Measurements from ENCODE around the gene CES4A.
A peak's percentile ranks its signal among the peaks of the same experiment; 100 is the strongest.

The CES4A gene

DNA sequence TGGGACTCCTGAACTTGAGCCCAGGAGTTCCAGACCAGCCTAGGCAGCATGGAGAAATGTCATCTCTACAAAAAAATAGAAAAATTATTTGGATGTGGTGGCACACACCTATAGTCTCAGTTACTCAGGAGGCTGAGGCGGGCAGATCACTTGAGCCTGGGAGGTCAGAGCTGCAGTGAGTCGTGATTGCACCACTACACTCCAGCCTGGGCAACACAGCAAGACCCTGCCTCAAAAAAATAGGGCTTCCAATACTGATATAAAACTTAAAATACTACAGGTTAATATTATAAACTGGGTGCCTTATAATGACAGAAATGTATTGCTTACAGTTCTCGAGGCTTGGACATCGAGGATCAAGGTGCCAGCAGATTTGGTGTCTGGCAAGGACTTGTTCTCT lies 42.5 kb upstream of the CES4A start:
- no peak for DNase-seq (ENCODE audit: low read depth)
- TF ChIP-seq, protein P1, sequence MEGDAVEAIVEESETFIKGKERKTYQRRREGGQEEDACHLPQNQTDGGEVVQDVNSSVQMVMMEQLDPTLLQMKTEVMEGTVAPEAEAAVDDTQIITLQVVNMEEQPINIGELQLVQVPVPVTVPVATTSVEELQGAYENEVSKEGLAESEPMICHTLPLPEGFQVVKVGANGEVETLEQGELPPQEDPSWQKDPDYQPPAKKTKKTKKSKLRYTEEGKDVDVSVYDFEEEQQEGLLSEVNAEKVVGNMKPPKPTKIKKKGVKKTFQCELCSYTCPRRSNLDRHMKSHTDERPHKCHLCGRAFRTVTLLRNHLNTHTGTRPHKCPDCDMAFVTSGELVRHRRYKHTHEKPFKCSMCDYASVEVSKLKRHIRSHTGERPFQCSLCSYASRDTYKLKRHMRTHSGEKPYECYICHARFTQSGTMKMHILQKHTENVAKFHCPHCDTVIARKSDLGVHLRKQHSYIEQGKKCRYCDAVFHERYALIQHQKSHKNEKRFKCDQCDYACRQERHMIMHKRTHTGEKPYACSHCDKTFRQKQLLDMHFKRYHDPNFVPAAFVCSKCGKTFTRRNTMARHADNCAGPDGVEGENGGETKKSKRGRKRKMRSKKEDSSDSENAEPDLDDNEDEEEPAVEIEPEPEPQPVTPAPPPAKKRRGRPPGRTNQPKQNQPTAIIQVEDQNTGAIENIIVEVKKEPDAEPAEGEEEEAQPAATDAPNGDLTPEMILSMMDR (conservative IDR thresholded peaks at IDR 0.05; ENCODE audit: low read length), result no peak
- H3K4me3 ChIP-seq (ENCODE audit: low read length), result no peak overlapping the region

DNA sequence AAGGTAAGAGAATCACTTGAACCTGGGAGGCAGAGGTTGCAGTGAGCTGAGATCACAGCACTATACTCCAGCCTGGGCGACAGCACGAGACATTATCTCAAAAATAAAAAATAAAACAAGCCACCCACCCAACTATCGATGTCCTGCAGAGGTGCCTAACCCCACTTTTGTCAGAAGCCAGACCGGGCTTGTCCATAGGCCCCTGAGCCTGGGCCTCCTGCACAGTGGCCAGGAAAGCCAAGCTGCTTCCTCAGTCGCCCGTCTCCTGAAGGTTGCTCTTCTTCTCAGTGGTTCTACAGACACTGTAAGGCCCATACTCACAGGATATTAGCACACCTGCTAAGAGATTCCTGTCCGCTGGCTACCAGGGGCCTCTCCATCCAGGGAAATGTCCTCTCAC lies 41.8 kb upstream of the CES4A start:
- TF ChIP-seq, protein P1 (conservative IDR thresholded peaks at IDR 0.05; ENCODE audit: low read length), result no peak
- no peak for DNase-seq (ENCODE audit: low read depth)

DNA sequence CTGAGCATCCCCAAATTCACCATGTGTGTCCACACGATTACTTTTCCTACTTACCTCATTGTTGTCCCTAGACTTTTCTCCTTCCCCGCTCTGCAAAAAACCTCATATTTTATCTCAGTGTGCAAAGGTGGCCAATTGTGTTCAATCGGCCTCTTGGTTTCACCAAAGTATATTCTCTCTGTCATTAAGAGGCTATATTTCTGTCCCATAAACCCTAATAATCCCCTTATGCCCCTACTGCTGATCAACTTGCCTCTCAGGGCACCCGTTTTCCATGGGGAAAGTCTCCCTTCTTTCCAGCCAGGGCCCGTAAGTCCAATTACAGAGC lies 41.5 kb upstream of the CES4A start:
- DNase-seq (ENCODE audit: low read depth), result no peak
- TF ChIP-seq, protein P1 (conservative IDR thresholded peaks at IDR 0.05; ENCODE audit: low read length), result no peak

More for the DNA sequence above, 41.8 kb upstream of the CES4A start:
- H3K4me3 ChIP-seq (ENCODE audit: low read length), result no peak overlapping the region

DNA sequence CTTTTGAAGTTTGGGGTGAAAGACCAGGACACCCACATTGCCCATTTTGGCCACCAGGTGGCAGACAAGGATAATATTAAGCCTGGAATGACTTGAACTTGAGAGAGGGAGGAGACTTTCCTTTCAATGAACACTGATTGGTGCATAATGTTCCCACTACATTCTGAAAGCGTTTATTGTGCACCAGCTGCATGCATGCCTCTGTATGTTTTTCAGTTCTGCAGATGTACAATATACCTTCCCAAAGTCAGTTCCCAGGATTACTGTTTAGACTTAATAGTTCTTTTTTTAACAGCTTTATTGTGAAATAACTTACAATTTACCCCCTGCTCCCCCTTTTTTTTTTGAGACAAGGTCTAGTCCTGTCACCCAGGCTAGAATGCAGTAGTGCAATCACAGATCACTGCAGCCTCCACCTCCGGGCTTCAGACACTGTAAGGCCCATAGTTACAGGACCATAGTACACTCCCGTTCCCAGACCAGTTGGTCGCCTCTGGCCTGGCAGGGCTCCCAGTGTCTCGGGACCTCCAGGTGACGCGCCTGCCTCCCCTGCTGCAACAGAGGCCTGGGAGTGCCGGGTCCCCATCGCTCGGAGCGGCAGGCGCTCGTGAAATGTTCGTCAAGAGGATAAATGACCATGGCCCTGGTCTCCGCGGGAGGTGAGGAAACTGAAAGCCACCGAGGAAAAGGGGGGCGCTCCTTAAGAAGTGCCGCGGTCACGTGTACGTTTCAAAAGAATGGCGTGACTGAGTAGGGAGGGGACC lies 40.9 kb upstream of the CES4A start:
- peak; percentile 79 for DNase-seq (ENCODE audit: low read depth)
- peak overlapping the region; percentile 66 for H3K4me3 ChIP-seq (ENCODE audit: low read length)
- TF ChIP-seq, protein P1 (conservative IDR thresholded peaks at IDR 0.05; ENCODE audit: low read length), result peak; percentile 82

More for the DNA sequence above, 41.5 kb upstream of the CES4A start:
- no peak overlapping the region for H3K4me3 ChIP-seq (ENCODE audit: low read length)

- TF ChIP-seq, protein P1 (conservative IDR thresholded peaks at IDR 0.05; ENCODE audit: low read length), result no peak
- DNase-seq (ENCODE audit: low read depth), result no peak
- H3K4me3 ChIP-seq (ENCODE audit: low read length), result peak overlapping the region; percentile 66
Observed at GRCh38 chr16:66948134-66948836, 40.1 kb upstream of the CES4A start.

DNA sequence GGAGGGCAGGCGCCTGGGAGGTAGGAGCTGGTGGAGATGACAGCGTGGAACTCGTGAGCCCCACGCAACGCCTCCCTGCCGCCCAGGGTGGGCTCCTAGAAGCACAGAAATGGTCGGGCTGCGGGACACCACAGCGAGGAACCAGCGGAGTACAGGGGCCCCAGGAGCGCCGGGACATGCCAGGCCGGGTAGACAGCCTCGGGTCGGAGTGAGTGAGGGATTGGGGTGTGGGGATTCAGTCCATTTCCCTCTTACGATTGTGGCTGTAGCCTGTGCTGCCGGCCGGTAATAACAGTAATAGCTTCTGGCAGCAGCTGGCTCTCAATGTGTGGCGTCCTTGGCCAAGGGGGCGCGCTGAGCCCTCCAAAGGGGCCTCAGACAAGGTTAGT lies 39.6 kb upstream of the CES4A start:
- TF ChIP-seq, protein P1 (conservative IDR thresholded peaks at IDR 0.05; ENCODE audit: low read length), result no peak
- DNase-seq (ENCODE audit: low read depth), result no peak
- H3K4me3 ChIP-seq (ENCODE audit: low read length), result no peak overlapping the region; the same call in 1 of the 2 replicates

- TF ChIP-seq, protein P1 (conservative IDR thresholded peaks at IDR 0.05; ENCODE audit: low read length), result no peak
Observed at GRCh38 chr16:66949472-66949871, 38.9 kb upstream of the CES4A start.

More at GRCh38 chr16:66949472-66949871, 38.9 kb upstream of the CES4A start:
- no peak for DNase-seq (ENCODE audit: low read depth)
- no peak overlapping the region for H3K4me3 ChIP-seq (ENCODE audit: low read length)

Measured in AG10803 (cell line).